Measurements from ENCODE around the gene FBXO42.

The FBXO42 gene

DNA sequence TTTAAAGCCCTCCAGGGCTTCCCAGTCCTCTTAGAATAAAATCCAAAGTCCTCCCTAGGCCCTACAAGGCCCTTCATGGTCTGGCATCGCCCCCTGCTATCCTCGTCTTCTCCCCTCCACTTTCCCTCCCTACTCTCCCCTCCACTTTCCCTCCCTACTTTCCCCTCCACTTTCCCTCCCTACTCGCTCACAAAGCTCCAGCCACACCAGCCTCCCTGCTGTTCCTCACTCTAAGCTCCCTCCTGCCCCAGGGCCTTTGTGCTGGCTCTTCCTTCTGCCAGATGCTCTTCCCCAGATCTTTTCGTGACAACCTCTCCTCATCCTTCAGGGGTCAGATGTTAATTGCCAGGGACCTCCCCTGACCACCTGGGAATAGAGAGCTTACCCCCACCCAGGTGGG is 152.6 kb downstream of the FBXO42 start:
- no peak for DNase-seq

DNA sequence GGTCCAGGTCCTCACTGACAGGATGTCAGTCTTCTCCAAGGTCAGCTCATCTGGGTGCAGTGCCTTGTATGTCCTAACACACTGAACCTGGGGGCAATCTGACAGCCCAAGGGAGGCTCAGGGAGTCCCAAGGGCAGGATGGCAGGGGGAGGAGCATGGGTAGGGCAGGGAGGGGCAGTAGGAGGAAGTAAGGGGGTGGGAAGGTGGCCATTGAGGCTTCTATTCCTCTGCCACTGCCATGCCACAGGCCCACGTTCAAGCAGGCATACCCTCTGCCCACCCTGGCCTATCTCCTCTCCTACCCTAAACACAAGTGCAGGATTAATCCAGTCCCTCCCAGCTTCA is 153.2 kb downstream of the FBXO42 start:
- no peak for DNase-seq

DNA sequence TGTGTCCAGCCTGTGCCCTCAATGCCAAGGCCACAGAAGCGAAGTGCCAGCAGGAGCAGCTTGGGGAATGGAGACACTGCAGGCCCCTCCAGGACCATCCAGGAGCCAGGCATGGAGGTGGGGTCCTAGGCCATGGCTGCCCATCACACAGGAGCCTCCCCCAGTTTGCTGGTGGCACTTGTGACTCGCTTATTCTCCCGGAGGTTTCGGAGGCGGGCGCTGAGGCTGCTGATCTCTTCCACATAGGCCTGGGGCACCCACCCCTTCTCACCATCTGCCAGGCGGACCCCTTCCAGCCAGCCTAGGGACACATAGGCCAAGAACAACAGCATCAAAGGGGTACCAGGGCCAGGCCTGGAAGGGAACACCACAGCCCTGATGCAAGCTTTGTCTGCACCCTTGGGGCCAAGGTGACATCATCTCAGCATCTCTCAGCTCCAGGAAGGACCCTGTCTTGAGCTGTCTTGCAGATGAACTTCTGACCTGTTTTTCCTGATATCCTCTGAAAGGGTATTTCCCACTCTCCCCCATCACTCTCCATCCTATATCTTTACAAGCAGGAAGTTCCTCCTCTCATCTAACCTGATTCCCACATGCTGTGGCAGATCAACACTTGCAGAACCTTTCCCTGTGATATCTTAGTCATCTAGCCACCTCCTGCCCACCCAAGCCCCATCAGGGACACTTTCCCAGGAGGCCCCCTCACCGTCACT is 153.7 kb downstream of the FBXO42 start:
- no peak for DNase-seq

DNA sequence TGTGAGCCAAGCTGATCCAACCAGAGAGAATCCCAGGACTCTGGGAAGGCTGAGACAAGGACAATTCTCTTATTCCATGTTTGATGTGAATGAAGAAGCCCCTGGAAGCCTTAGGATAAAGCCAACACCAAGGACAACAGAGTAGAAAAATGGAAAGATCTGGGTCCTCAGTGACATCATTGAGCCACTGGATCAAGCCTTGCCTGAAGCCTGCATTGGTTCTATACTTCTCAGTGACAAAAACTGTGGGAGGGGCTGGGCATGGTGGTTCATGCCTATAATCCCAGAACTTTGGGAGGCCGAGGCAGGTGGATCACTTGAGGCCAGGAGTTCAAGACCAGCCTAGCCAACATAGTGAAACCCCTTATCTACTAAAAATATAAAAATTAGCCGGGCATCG is 155.4 kb downstream of the FBXO42 start:
- DNase-seq = no peak
